ENCODE results near the gene FASTKD3. TPM values are rescaled to one million over a fixed set of nuclear protein-coding genes. Genes with fewer than 3 reads are reported as not detected.
"Not testable (repeated sequence)": the region's sequence is repeated elsewhere in the genome, so short reads cannot be mapped to it uniquely, and the experiment has no call there.

The FASTKD3 gene
- 10.4 TPM for total RNA-seq
- polyA plus RNA-seq (ENCODE audit: insufficient read depth in 1 of 8, insufficient read length in 8 of 8, low replicate concordance in 1 of 8): 10 to 100 TPM in 2 of 8 donors, 1 to 10 TPM in 6; 7.7 to 10.6 (median 9.0) TPM
- long read RNA-seq, donor 1: 0 reads
- long read RNA-seq, donor 2, partial matches to known transcripts: 0 of 1 reads
- long read RNA-seq, donor 2, other reads (novel, unspliced or antisense): 0 of 1 reads
- long read RNA-seq, donor 3, partial matches to known transcripts: 0 of 4 reads
- long read RNA-seq, donor 3, other reads (novel, unspliced or antisense): 0 of 4 reads
- long read RNA-seq, donor 4: 0 reads
- long read RNA-seq, donor 5, partial matches to known transcripts: 0 of 4 reads
- long read RNA-seq, donor 5, other reads (novel, unspliced or antisense): 0 of 4 reads
- long read RNA-seq, donor 6, partial matches to known transcripts: 0 of 4 reads
- long read RNA-seq, donor 6, other reads (novel, unspliced or antisense): 0 of 4 reads
- long read RNA-seq, donor 7, partial matches to known transcripts: 0 of 2 reads
- long read RNA-seq, donor 7, other reads (novel, unspliced or antisense): 0 of 2 reads
- long read RNA-seq, donor 8: 0 reads
- long read RNA-seq, donor 9: 0 reads
- long read RNA-seq, donor 10, partial matches to known transcripts: 0 of 1 reads
- long read RNA-seq, donor 10, other reads (novel, unspliced or antisense): 0 of 1 reads
- long read RNA-seq, donor 11: 0 reads

GRCh38 chr5:7868773-7869473, at the start of gene FASTKD3, which contains the start of gene MTRR:
Gene FASTKD3 (minus strand): TSS chr5:7869031. CDS start chr5:7868083, 948 bp downstream.
Gene MTRR (plus strand): TSS chr5:7869148. CDS start chr5:7870795, 1,647 bp downstream.
- DNase-seq: peak; percentile 97
- Histone ChIP-seq H3K4me1 (ENCODE audit: control insufficient read depth, insufficient read depth, low read length) (peaks cover 2% of the 10 kb centered on the region), H3K4me3 (ENCODE audit: low read length) (peak within 1 kb of the TSS; percentile 80), H3K9me3 (replicated peaks; ENCODE audit: control insufficient read depth, low read depth, low read length) (no peaks in the 10 kb centered on the region), H3K27ac (ENCODE audit: low read length) (peak within 1 kb of the TSS; percentile 47), H3K36me3 (ENCODE audit: control insufficient read depth, insufficient read depth, low read length) (peaks cover 19% of the 10 kb centered on the region), H3K27me3 (ENCODE audit: control insufficient read depth, insufficient read depth, low read length) (no peaks in the 10 kb centered on the region)
- under 1% methylated on average over 83 of the region's 83 CpGs for WGBS (ENCODE audit: insufficient coverage)

DNA sequence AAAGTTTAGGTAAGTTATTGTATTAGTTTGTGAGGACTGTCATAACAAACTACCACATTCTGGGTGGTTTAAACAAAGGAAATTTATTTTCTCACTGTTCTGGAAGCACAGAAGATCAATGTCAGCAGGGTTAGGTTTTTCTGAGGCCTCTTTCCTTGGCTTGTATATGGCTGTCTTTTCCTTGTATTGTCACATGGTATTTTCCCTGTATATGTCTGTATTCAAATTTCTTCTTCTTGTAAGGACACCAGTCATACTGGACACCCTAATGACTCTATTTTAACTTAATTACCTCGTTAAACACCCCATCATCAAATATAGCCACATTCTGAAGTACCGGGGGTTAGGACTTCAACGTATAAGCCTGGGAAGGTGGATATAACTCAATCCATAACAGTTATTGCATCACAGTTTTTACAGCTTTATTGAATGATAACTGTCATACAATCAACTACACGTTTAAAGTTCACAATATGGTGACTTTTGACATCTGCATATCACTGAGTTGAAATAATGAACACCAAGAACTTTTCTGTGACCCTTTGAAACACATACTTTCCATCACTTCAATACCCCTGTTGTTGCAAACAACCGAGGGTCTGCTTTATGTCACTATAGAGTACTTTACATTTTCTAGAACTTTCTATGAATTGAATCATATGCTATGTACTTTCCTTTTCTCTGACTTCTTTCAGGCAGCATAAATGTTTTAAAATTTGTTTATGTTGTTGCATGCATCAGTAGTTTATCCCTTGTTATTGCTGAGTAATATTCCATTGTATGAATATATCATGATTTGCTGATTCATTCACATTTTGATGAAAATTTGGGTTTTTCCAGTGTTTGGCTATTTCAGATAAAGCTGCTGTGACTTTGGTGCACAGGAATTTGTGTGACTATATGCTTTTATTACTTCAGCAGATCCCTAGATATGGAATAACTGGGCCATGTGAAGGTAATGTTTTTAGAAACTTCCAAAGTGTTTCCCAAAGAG, 48.6 kb upstream of the FASTKD3 start:
- Histone ChIP-seq H3K4me3 (ENCODE audit: low read length) (no peak overlapping the region), H3K4me1 (ENCODE audit: control insufficient read depth, insufficient read depth, low read length) (no peaks in the 10 kb centered on the region), H3K9me3 (replicated peaks; ENCODE audit: control insufficient read depth, low read depth, low read length) (peaks cover 3% of the 10 kb centered on the region), H3K27me3 (ENCODE audit: control insufficient read depth, insufficient read depth, low read length) (no peaks in the 10 kb centered on the region), H3K36me3 (ENCODE audit: control insufficient read depth, insufficient read depth, low read length) (no peaks in the 10 kb centered on the region), H3K27ac (ENCODE audit: low read length) (no peak overlapping the region)
- no CpG with 5 or more reads among the region's 5 CpGs for WGBS (ENCODE audit: insufficient coverage)
- DNase-seq: no peak

GRCh38 chr5:7916171-7916804, 47.5 kb upstream of the FASTKD3 start:
- H3K4me3 ChIP-seq (ENCODE audit: low read length): no peak overlapping the region
- peaks cover 7% of the 10 kb centered on the region for H3K9me3 ChIP-seq (replicated peaks; ENCODE audit: control insufficient read depth, low read depth, low read length)
- H3K36me3 ChIP-seq (ENCODE audit: control insufficient read depth, insufficient read depth, low read length): no peaks in the 10 kb centered on the region
- no peak overlapping the region for H3K27ac ChIP-seq (ENCODE audit: low read length)
- WGBS (ENCODE audit: insufficient coverage): 67% methylated on average over 1 of the region's 6 CpGs
- no peaks in the 10 kb centered on the region for H3K4me1 ChIP-seq (ENCODE audit: control insufficient read depth, insufficient read depth, low read length)
- no peaks in the 10 kb centered on the region for H3K27me3 ChIP-seq (ENCODE audit: control insufficient read depth, insufficient read depth, low read length)
- no peak for DNase-seq

DNA sequence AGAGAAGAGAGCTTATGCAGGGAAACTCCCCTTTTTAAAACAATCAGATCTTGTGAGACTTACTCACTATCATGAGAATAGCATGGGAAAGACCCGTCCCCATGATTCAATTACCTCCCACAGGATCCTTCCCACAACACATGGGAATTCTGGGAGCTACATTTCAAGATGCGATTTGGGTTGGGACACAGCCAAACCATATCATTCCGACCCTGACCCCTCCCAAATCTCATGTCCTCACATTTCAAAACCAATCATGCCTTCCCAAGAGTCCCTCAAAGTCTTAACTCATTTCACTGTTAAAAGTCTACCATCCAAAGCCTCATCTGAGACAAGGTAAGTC, 42.6 kb upstream of the FASTKD3 start:
- WGBS (ENCODE audit: insufficient coverage): 72% methylated on average over 3 of the region's 3 CpGs
- not testable (repeated sequence) for H3K27me3 ChIP-seq (ENCODE audit: control insufficient read depth, insufficient read depth, low read length); DNase-seq; H3K4me3 ChIP-seq (ENCODE audit: low read length); H3K4me1 ChIP-seq (ENCODE audit: control insufficient read depth, insufficient read depth, low read length); H3K36me3 ChIP-seq (ENCODE audit: control insufficient read depth, insufficient read depth, low read length); H3K27ac ChIP-seq (ENCODE audit: low read length)
- H3K9me3 ChIP-seq (replicated peaks; ENCODE audit: control insufficient read depth, low read depth, low read length): peaks cover 19% of the 10 kb centered on the region

DNA sequence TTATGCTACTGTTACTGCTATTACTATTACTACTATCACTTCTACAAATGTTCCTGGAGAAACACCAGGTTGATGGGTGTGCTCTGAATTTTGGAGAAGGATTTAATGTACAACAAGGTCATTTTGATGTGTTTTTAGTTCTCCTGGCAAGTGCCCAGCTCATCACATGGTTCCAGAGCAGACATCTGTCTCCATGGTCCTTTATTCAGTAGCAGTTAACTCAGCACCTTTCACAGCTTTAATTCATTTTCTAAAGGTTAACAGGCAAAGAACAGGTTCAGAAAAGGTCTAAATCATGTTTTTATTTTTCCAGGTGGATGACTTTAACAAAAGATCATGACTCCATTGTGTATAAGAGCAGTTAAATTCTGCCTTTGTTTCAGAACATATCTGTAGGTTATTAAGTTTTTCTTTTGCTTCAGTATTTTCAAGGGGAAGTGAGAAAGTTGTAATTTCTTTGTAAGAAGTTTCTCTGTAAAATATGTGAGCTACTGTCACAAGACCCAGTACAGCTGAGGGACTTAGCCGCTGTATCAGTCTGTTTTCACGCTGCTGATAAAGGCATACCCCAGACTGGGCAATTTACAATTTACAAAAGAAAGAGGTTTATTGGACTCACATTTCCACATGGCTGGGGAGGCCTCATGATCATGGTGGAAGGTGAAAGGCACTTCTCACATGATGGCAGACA, 42.1 kb upstream of the FASTKD3 start:
- Histone ChIP-seq H3K36me3 (ENCODE audit: control insufficient read depth, insufficient read depth, low read length) (peaks cover 7% of the 10 kb centered on the region), H3K9me3 (replicated peaks; ENCODE audit: control insufficient read depth, low read depth, low read length) (peaks cover 19% of the 10 kb centered on the region)
- no CpG with 5 or more reads among the region's 2 CpGs for WGBS (ENCODE audit: insufficient coverage)

DNA sequence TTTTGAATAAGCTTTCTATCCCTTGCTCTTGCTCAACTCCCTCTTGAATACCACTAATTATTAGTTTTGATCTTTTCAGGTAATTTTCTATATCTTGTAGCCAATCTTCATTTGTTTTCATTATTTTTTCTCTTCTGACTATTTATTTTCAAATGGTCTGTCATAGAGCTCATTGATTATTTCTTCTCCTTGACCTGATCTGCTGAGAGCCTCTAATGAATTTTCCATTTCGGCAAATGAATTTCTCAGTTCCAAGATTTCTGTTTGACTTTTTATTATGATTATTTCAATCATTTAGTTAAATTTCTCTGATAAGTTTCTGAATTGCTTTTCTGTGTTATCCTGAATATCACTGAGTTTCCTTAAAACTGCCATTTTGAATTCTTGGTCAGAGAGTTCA, 39.5 kb upstream of the FASTKD3 start:
- Histone ChIP-seq H3K4me1 (ENCODE audit: control insufficient read depth, insufficient read depth, low read length) (no peaks in the 10 kb centered on the region), H3K27me3 (ENCODE audit: control insufficient read depth, insufficient read depth, low read length) (no peaks in the 10 kb centered on the region), H3K4me3 (ENCODE audit: low read length) (no peak overlapping the region), H3K27ac (ENCODE audit: low read length) (no peak overlapping the region), H3K9me3 (replicated peaks; ENCODE audit: control insufficient read depth, low read depth, low read length) (peaks cover 19% of the 10 kb centered on the region), H3K36me3 (ENCODE audit: control insufficient read depth, insufficient read depth, low read length) (peaks cover 8% of the 10 kb centered on the region)
- no peak for DNase-seq
- no CpG with 5 or more reads among the region's 1 CpG for WGBS (ENCODE audit: insufficient coverage)

More for the DNA sequence above, 42.1 kb upstream of the FASTKD3 start:
- Histone ChIP-seq H3K4me3 (ENCODE audit: low read length) (no peak overlapping the region), H3K4me1 (ENCODE audit: control insufficient read depth, insufficient read depth, low read length) (no peaks in the 10 kb centered on the region), H3K27me3 (ENCODE audit: control insufficient read depth, insufficient read depth, low read length) (no peaks in the 10 kb centered on the region), H3K27ac (ENCODE audit: low read length) (no peak overlapping the region)
- no peak for DNase-seq

DNA sequence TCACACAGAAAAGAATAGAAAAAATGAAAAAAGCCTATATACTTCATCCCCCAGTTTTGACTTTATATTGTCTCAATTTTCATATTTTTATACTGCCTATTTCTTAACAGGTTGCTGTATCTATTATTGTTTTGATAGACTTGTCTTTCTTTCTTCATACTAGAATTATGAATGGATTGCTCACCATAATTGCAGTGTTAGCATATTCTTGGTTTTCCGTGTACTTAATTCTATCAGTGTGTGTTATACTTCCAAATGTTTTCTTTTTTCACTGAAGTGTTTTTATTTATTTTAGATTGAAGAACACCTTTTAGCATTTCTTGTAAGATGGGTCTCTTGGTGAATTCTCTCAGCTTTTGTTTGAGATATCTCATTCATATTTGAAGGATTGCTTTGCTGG, 38.8 kb upstream of the FASTKD3 start:
- DNase-seq: no peak
- Histone ChIP-seq H3K4me3 (ENCODE audit: low read length) (no peak overlapping the region), H3K36me3 (ENCODE audit: control insufficient read depth, insufficient read depth, low read length) (peaks cover 14% of the 10 kb centered on the region), H3K27ac (ENCODE audit: low read length) (no peak overlapping the region), H3K27me3 (ENCODE audit: control insufficient read depth, insufficient read depth, low read length) (no peaks in the 10 kb centered on the region), H3K4me1 (ENCODE audit: control insufficient read depth, insufficient read depth, low read length) (no peaks in the 10 kb centered on the region), H3K9me3 (replicated peaks; ENCODE audit: control insufficient read depth, low read depth, low read length) (peaks cover 18% of the 10 kb centered on the region)
- no CpG with 5 or more reads among the region's 1 CpG for WGBS (ENCODE audit: insufficient coverage)

DNA sequence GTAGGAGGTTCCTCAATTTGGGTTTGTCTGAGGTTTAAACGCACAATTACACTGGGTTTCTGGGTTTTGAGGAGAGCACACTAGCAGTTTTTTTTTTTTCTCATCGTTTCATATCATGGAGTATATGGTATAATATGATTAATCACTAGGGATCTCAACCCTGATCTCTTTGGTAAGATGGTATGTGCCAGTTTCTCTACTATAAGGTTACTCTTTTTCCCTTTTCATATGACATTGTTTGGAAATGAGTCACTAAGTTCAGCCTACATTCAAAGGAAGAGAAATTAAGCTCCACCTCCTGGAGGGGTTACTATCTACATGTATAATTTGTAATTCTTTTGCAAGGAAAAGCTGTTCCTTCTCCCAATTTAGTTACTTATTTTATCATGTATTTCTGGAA, 35.3 kb upstream of the FASTKD3 start:
- Histone ChIP-seq H3K36me3 (ENCODE audit: control insufficient read depth, insufficient read depth, low read length) (peaks cover 26% of the 10 kb centered on the region), H3K4me3 (ENCODE audit: low read length) (no peak overlapping the region), H3K9me3 (replicated peaks; ENCODE audit: control insufficient read depth, low read depth, low read length) (peaks cover 13% of the 10 kb centered on the region), H3K27ac (ENCODE audit: low read length) (no peak overlapping the region), H3K4me1 (ENCODE audit: control insufficient read depth, insufficient read depth, low read length) (no peaks in the 10 kb centered on the region), H3K27me3 (ENCODE audit: control insufficient read depth, insufficient read depth, low read length) (no peaks in the 10 kb centered on the region)
- no CpG with 5 or more reads among the region's 2 CpGs for WGBS (ENCODE audit: insufficient coverage)
- DNase-seq: no peak

All from muscle of leg (tissue), 16 donors.